ENCODE results near the gene ESR1.

DNA sequence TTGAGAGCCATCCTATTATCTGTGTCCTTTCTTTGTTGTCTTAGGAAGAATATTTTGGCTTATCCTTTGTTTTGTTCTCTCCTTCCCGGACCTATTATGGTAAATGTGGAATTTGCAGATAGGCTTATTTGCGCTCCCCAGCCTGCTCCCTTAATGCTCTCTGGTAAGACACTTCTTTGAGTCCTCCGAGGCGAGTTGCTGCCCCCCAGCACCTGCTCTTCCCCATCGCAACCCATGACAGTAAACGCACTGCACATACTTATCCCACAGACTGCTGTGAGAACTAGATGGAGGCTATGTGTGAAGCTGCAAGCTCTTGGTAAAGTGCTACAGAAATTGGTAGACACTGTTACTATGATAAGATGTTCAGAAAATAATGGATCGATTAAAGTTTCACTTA is 47.0 kb upstream of the ESR1 start:
- TF ChIP-seq, protein P1, sequence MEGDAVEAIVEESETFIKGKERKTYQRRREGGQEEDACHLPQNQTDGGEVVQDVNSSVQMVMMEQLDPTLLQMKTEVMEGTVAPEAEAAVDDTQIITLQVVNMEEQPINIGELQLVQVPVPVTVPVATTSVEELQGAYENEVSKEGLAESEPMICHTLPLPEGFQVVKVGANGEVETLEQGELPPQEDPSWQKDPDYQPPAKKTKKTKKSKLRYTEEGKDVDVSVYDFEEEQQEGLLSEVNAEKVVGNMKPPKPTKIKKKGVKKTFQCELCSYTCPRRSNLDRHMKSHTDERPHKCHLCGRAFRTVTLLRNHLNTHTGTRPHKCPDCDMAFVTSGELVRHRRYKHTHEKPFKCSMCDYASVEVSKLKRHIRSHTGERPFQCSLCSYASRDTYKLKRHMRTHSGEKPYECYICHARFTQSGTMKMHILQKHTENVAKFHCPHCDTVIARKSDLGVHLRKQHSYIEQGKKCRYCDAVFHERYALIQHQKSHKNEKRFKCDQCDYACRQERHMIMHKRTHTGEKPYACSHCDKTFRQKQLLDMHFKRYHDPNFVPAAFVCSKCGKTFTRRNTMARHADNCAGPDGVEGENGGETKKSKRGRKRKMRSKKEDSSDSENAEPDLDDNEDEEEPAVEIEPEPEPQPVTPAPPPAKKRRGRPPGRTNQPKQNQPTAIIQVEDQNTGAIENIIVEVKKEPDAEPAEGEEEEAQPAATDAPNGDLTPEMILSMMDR (IDR thresholded peaks at IDR 0.05): no peak
- no peak for TF ChIP-seq POLR2A (IDR thresholded peaks at IDR 0.05)

Data from upper lobe of left lung (tissue), 4 donors.